ENCODE results near the gene SPR.

SPR gene

GRCh38 chr2:72887032-72887739 is at the start of gene SPR:
SPR (plus strand) TSS chr2:72887408; CDS start chr2:72887433, 25 bp downstream.
- H3F3A ChIP-seq (ENCODE audit: low read depth): no peaks in the 10 kb centered on the region
- no peak within 1 kb of the TSS for H3K4me3 ChIP-seq (ENCODE audit: low read length, poor library complexity, severe bottlenecking)
- no peaks in the 10 kb centered on the region for H3K9me2 ChIP-seq (replicated peaks; ENCODE audit: low read depth, low read length)
- H3K36me3 ChIP-seq (ENCODE audit: insufficient read depth, low read length): no peaks in the 10 kb centered on the region
- H3K79me2 ChIP-seq (ENCODE audit: insufficient read depth, low read length): no peaks in the 10 kb centered on the region
- H2AFZ ChIP-seq (ENCODE audit: low read length): no peak within 1 kb of the TSS
- H3K4me1 ChIP-seq (ENCODE audit: insufficient read depth, low read length, poor library complexity, severe bottlenecking): no peaks in the 10 kb centered on the region
- no peaks in the 10 kb centered on the region for H4K20me1 ChIP-seq (ENCODE audit: insufficient read depth, low read length, poor library complexity, severe bottlenecking)
- TF ChIP-seq CTCF (conservative IDR thresholded peaks at IDR 0.05; ENCODE audit: low read length) (no peak), EZH2phosphoT487 (IDR thresholded peaks at IDR 0.05; ENCODE audit: borderline replicate concordance) (no peak)
- no peak within 1 kb of the TSS for H3K9ac ChIP-seq (ENCODE audit: low read depth, low read length, poor library complexity, severe bottlenecking)
- no peaks in the 10 kb centered on the region for H3K27me3 ChIP-seq (ENCODE audit: insufficient read depth, low read length, poor library complexity, severe bottlenecking)
- no peak within 1 kb of the TSS for H3K4me2 ChIP-seq (ENCODE audit: low read depth, low read length, poor library complexity, severe bottlenecking)
- H3K9me3 ChIP-seq (ENCODE audit: insufficient read depth, low read depth, low read length): no peaks in the 10 kb centered on the region

- H3K9ac ChIP-seq (ENCODE audit: low read depth, low read length, poor library complexity, severe bottlenecking): no peak overlapping the region
- no peaks in the 10 kb centered on the region for H4K20me1 ChIP-seq (ENCODE audit: insufficient read depth, low read length, poor library complexity, severe bottlenecking)
- H3K79me2 ChIP-seq (ENCODE audit: insufficient read depth, low read length): no peaks in the 10 kb centered on the region
- no peaks in the 10 kb centered on the region for H3K36me3 ChIP-seq (ENCODE audit: insufficient read depth, low read length)
- no peak for TF ChIP-seq EZH2phosphoT487 (IDR thresholded peaks at IDR 0.05; ENCODE audit: borderline replicate concordance)
- TF ChIP-seq CTCF (conservative IDR thresholded peaks at IDR 0.05; ENCODE audit: low read length): no peak
- no peaks in the 10 kb centered on the region for H3K27me3 ChIP-seq (ENCODE audit: insufficient read depth, low read length, poor library complexity, severe bottlenecking)
- no peaks in the 10 kb centered on the region for H3K4me1 ChIP-seq (ENCODE audit: insufficient read depth, low read length, poor library complexity, severe bottlenecking)
- no peak overlapping the region for H3K4me3 ChIP-seq (ENCODE audit: low read length, poor library complexity, severe bottlenecking)
- H3K9me3 ChIP-seq (ENCODE audit: insufficient read depth, low read depth, low read length): no peaks in the 10 kb centered on the region
- H2AFZ ChIP-seq (ENCODE audit: low read length): no peak overlapping the region
- H3K9me2 ChIP-seq (replicated peaks; ENCODE audit: low read depth, low read length): no peaks in the 10 kb centered on the region
- no peaks in the 10 kb centered on the region for H3F3A ChIP-seq (ENCODE audit: low read depth)
- H3K4me2 ChIP-seq (ENCODE audit: low read depth, low read length, poor library complexity, severe bottlenecking): no peak overlapping the region
These were observed 47.1 kb upstream of the SPR start for GRCh38 chr2:72840066-72840465.

GRCh38 chr2:72841462-72842125 is 45.6 kb upstream of the SPR start:
- no peaks in the 10 kb centered on the region for H4K20me1 ChIP-seq (ENCODE audit: insufficient read depth, low read length, poor library complexity, severe bottlenecking)
- no peaks in the 10 kb centered on the region for H3K4me1 ChIP-seq (ENCODE audit: insufficient read depth, low read length, poor library complexity, severe bottlenecking)
- no peak overlapping the region for H3K4me2 ChIP-seq (ENCODE audit: low read depth, low read length, poor library complexity, severe bottlenecking)
- no peaks in the 10 kb centered on the region for H3K9me3 ChIP-seq (ENCODE audit: insufficient read depth, low read depth, low read length)
- H3K9me2 ChIP-seq (replicated peaks; ENCODE audit: low read depth, low read length): no peaks in the 10 kb centered on the region
- H3K36me3 ChIP-seq (ENCODE audit: insufficient read depth, low read length): no peaks in the 10 kb centered on the region
- no peak overlapping the region for H3K9ac ChIP-seq (ENCODE audit: low read depth, low read length, poor library complexity, severe bottlenecking)
- no peaks in the 10 kb centered on the region for H3F3A ChIP-seq (ENCODE audit: low read depth)
- no peaks in the 10 kb centered on the region for H3K79me2 ChIP-seq (ENCODE audit: insufficient read depth, low read length)
- no peak overlapping the region for H3K4me3 ChIP-seq (ENCODE audit: low read length, poor library complexity, severe bottlenecking)
- no peaks in the 10 kb centered on the region for H3K27me3 ChIP-seq (ENCODE audit: insufficient read depth, low read length, poor library complexity, severe bottlenecking)
- no peak overlapping the region for H2AFZ ChIP-seq (ENCODE audit: low read length)
- TF ChIP-seq EZH2phosphoT487 (IDR thresholded peaks at IDR 0.05; ENCODE audit: borderline replicate concordance): no peak
- no peak for TF ChIP-seq CTCF (conservative IDR thresholded peaks at IDR 0.05; ENCODE audit: low read length)

Measured in Loucy (cell line).